HT1080 (cell line): ENCODE measurements around the gene ARRB1. TPM values are rescaled to one million over a fixed set of nuclear protein-coding genes. Genes with fewer than 3 reads are reported as not detected.
A peak's percentile ranks its signal among the peaks of the same experiment; 100 is the strongest.
"Not testable (repeated sequence)": the region's sequence is repeated elsewhere in the genome, so short reads cannot be mapped to it uniquely, and the experiment has no call there.

Source experiments
- DNase-seq: peaks from one replicate; pipeline ENCODE4 v3.0.0-alpha.2; 2015; ENCODE audit warnings: low read depth
- polyA plus RNA-seq, 2 experiments: library from polyadenylated mRNA; depleted of rRNA; stranded (reverse); fragments of >200 nt; gene quantifications; 2 replicates each; pipeline ENCODE4 v1.2.3, GENCODE V29; 2015
- total RNA-seq: library from RNA; depleted of rRNA; stranded (reverse); fragments of >200 nt; shearing (Covaris generic); gene quantifications from 2 replicates; pipeline ENCODE4 v1.2.3, GENCODE V29; 2014; rRNA removed

The ARRB1 gene
- 7.3 and 10.6 TPM in 2 replicates for total RNA-seq
- polyA plus RNA-seq (2015; cell fraction: cytosol; rRNA removed) = 5.2 and 5.5 TPM in 2 replicates
- polyA plus RNA-seq (2015; cell fraction: nucleus; rRNA removed) = 4.0 and 4.8 TPM in 2 replicates

DNA sequence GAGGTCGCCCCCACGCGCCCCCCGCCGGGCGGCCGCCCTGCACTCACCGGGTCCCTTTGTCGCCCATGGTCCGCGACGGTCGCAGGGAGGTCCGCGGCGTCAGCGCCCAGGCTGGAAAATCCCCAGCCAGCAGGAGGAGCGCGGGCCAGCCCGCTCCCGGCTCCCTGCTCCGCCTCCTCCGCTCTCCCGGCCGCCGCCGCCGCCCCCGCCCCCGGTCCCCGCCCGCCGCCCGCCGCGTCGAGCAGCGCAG is at the start of gene ARRB1:
TSS of gene ARRB1 (minus strand) at position 121 of the 250 bp plus-strand sequence. CDS start at position 67, 54 bp downstream.
- DNase-seq = no peak

DNA sequence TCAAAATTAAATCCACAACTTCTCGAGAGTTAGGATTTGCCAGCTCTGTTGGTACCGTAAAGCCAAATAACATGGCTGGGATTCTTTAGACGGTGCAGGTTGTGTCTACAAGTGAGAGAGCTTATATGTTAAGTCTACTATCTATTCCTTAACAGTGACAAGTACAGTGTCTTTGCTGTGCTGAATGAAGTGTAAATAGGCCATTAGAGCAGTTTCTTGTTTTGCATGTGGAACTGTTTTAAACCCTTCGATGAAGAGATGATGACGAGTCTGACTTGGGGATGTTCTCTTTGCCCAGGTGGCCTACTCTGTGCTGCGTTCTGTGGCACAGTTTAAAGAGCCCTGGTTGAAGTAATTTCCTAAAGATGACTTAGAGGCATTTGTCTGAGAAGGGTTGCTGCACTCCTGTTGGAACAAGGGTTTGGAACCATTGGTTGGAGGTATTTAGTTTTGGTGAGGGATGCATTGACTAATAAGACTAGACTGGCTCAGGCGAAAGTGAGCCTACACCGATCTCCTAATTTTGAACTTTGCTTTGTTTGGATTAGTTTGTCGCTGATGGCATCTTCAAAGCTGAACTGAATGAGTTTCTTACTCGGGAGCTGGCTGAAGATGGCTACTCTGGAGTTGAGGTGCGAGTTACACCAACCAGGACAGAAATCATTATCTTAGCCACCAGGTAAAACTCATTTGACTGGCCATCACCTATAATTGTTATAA is 48.8 kb upstream of the ARRB1 start:
- DNase-seq = no peak

DNA sequence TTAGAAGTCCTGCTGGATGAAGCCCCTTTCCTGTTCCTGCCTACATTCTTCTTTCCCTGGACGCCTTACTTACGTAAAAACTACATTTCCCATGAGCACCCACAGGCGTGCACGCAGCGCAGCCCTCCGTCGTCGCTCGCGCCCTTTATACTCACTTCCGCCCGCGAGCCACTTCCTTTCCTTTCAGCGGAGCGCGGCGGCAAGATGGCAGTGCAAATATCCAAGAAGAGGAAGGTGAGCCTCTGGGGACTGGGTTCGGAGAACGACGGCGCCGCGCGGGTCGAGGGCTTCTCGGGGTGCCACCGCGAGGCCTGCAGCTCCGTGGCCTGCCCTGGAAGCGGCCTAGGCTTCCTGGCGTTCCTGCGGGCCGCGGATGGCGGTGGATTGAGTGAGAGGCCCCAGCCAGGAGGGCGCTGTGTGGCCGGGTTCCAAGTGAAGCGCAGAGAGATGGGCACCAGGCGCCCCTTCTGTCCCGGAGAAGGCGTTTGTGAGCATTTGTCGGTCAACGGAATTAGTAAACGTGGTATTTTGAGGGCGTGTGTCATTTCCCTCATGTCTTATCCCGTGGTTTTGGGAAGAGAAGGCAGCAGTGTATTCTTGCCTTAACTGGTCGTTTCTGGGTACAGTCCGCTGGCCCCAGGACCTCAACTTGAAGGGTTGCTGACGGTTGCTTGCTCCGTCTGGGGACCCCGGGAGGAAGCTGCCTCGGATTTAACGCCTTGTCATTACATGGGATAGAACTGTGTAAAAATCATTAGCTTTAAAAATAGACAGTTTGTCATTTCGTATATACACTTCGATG is 48.1 kb upstream of the ARRB1 start, which contains the start of gene RPS3:
TSS of gene RPS3 (plus strand) at position 175 of the 802 bp plus-strand sequence. CDS start at position 205, 30 bp downstream.
- peak; percentile 89 for DNase-seq

DNA sequence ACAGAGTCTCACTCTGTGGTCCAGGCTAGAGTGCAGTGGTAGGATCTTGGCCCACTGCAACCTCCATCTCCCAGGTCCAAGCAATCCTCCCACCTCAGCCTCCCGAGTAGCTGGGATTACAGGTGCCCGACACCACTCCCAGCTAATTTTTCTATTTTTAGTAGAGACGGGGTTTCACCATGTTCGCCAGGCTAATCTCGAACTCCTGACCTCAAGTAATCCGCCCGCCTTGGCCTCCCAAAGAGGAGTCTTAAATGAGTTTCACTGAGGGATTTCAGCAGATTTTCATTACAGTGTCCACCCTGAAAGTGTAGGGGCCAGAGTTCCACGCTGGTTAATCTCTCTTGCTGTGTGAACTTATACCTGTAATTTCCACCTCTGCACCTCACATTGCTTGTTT is 47.4 kb upstream of the ARRB1 start:
- no peak for DNase-seq

DNA sequence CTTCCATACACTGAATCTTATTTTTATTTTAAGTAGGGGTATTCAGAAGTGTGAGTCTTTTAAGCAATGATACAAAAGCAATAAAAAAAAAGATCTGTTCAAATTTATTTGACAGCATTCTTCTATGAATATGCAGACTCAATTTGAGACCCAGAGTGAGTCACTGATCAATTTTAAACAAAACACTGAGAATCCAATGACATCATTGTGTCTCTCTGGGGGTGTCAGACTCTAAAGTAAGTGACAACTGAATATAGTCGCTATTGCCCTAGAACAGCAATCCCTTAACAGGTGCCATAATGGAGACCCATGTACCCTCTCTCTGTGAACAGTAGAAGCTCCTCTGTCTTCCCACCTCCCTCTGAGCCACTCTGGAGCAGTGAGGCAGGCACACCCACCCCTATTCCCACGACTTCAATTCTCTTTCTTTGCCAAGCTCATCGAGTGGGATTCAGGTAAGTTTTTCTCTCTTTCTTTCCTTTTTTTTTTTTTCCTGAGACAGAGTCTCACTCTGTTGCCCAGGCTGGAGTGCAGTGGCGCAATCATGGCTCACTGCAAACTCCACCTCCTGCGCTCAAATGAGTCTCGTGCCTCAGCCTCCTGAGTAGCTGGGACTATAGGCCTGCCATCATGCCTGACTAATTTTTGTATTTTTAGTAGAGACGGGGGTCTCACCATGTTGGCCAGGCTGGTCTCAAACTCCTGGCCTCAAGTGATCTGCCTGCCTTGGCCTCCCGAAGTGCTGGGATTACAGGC is 42.8 kb upstream of the ARRB1 start:
- DNase-seq = no peak

DNA sequence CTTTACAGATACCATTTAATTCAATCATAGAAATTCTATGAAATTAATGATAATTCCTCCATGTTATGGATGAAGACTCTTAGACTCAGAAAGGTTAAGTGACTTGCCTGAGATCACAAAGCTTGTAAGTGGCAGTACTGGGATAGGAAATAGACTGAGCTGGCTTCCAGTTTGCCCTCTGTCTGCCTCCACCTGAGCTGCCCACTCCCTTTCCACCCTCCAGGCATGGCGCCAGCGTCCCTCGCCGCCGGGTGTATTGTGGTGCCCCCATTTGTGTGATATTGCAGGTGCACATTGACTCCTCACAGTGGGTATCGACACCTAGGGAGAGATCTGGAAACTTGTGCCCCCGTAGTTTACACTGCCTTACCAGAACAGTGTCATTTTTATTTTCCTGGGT is 38.5 kb upstream of the ARRB1 start:
- DNase-seq = no peak

DNA sequence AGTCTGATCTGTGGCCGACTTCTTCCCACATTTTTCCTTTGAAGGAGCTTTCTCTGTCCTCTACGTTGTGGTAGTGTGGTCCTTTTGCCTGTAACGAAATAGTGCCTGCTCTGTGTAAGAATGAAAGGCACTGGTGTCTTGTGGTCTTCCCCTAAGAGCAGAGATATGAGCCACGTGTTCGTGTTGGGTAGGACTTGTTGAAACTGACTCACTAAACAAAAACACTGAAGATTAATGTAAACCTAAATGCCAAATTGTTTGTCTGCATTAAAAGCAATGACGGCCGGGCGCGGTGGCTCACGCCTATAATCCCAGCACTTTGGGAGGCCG is 37.8 kb upstream of the ARRB1 start:
- no peak for DNase-seq

DNA sequence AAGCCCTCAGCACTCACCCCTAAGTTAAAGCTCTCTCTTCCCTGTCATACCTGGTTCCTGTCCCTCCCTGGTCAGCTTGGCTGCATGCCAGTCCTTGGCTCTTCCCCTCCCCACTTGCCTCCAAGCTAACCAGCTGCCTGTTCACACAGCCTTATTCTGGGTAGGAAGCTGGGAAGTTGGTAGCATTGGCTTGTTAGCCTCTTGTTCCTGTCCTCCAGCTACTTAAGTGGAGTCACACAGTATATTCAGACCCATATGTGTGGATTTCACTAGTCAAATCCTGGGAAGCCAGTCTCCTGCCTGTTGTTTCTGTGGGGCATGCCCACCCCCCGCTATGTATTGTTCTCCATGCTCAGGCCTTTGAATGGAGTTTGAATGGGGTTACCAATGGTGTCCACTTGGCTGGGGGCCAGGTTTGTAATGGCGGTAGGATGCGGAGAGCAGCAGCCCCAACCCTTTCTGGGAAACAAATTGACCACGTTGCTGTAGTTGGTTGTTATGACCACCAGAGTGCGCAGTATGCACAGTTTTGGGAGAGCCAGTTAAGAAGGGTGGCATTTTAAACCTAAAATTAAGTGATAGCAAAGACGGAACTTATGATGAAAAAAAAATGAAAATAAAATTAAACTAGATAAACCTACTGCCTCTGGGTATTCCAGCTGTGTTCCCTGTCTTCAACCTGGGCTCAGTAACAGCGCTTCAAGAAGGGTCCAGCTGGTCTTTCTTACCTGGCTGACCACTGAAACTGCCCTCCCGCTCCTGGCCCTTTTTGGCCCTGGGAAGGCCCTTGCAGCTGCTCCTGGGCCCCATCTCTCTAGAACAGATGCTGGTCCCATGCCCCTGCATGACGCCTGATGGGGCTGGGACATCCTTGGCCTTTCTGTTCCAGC is 37.2 kb upstream of the ARRB1 start:
- peak; percentile 76 for DNase-seq

DNA sequence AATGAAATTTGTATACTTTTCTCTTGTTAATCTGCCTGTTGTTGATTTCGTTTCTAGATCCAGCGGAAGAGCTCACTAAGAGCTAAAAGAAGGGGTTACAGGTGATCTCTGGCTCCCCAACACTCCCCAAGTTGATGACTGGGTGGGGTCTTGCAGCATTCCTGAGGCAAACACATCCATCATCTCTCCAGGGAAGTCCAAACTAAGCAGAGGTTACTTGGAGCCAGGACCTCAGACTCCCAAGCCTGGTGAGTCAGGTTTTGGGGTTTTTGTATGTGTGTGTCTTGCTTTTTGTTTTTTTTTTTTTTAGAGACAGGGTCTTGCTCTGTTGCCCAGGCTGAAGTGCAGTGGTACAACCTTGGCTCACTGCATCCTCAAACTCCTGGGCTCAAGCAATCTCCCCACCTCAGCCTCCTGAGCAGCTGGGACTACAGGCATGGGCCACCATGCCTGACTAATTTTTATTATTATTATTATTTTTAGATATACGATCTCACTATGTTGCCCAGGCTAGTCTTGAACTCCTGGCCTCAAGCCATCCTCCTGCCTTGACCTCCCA is 36.4 kb upstream of the ARRB1 start:
- no peak for DNase-seq

DNA sequence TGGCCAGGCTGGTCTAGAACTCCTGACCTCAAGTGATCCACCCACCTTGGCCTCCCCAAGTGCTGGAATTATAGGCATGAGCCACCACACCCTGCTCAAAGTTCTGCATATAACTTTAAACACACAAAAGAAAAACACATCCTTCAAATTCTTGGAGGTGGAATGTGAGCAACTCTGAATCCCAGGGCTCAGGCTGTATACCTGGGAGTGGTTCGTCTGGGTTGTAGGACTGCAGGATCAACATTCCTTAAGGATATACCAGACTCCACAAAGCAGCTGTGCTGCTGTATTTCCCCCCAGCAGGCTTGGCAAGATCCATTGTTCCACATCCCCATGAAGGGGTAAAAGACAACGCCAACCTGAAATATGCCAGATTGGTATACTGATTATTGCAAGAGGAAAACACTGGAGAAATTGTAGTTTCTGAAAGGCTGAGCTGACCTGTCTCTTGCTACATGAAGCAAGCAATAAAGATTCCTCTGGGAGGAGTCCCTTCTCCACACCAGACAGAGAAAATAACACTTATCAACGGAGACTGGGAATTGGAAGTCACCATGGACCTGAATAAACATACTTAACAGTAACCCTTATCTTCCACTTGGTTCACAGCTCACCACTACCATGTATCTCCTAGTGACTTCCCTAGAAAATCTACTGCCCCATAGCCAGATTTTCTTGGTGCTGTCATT is 35.6 kb upstream of the ARRB1 start:
- DNase-seq = no peak

DNA sequence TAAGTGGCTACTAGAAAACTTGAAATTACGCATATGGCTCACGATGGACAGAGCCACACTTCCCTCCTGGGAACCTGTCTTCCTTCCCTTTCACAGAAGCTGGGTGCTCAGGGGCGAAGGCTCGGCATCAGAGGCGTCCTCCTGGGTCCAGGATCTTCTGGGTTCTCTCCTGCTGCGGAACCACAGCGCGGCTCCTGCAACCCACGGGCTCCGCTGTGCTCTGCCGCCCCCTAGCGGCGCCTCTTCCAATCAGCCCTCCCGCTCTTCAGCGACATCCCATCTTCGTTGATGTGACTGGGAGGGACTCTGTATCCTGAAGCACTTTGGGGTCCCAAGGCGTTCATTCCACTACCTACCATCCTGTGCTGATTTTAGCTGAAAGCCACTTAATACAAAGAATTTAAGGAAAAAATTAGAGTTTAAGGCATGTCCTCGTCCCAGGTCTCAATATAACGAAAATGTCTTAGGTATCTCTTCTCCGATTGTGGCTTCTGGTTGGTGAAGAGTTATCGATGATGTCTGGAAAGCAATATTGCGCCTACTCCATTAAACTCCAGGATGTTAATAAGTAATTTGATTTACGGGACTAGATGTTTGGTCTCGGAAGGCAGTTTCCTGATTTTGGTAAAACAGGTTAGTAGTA is 33.1 kb upstream of the ARRB1 start:
- DNase-seq = no peak

DNA sequence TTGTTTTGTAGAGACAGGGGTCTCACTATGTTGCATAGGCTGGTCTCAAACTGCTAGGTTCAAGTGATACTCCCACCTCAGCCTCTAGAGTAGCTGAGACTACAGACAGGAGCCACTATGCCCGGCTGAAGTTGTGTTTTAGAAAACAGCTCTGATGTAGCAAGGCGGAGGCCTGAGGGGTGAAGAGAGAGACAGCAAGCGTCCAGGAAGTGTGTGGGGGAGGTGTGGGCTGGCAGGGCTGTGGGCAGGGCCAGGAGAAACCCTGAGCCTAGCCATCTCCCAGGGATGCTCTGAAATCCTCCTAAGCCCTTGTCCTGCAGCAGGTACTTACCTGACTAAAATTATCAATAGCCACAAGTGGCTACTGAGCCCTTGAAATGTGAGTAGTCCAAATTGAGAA is 31.8 kb upstream of the ARRB1 start:
- DNase-seq = no peak

DNA sequence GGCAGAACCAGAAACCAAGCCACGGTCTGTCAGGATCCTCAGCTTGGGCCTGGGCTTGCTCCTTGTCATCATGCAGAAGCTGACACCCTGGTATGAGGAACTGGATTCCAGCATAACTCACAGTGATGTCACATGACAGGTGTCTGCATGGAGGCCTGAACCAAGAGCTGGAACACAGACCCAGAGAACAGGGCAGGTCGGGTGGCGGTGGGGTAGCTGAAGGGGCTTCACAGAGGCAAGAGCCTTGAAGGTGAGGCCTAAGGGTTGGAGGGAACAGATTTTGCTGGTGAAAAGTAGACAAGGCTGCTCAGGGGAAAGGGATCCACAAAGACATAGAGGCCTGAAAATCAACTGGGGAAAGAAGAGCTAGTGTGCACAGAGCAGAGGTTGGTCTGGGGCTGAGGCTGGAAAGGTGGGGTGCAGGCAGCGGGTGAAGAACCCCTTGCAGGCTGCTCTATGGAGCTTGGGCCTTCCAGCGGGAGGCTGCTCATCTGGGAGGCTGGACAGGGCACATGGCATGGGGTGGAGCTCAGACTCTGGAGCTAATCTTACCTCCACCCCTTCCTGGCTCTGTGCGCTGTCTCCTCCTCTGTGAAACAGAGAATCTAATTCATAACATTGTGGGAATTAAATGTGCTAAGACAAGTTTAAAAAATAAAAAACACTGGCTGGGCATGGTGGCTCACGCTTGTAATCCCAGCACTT is 29.4 kb upstream of the ARRB1 start:
- no peak for DNase-seq

DNA sequence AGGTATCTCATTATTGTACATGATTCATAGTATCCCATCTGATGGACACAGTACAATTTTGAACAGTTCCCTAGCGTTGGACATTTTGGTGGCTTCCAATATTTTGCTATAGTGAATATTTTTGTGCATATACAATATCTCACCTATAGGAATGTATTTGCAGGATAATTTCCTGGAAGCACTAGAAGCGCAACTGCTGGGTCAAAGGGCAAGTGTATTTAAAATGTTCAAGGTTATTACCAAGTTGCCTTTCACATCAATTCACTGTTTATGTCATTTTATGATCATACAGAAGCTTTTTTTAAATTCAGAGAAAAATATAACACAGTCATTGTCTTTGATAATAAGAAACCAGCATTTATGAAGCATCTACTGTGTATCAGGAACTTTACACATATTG is 28.8 kb upstream of the ARRB1 start:
- no peak for DNase-seq

DNA sequence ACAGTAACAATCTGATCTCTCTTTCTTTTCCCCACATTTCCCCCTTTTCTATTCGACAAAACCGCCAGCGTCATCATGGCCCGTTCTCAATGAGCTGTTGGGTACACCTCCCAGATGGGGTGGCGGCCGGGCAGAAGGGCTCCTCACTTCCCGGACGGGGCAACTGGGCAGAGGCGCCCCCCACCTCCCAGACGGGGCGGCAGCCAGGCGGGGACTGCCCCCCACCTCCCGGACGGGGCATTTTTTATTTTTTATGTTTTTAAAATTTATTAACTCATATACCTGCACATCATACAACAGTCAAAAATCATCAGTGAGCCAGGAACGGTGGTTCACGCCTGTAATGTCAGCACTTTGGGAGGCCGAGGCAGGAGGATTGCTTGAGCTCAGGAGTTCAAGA is 27.3 kb upstream of the ARRB1 start:
- DNase-seq = not testable (repeated sequence)

DNA sequence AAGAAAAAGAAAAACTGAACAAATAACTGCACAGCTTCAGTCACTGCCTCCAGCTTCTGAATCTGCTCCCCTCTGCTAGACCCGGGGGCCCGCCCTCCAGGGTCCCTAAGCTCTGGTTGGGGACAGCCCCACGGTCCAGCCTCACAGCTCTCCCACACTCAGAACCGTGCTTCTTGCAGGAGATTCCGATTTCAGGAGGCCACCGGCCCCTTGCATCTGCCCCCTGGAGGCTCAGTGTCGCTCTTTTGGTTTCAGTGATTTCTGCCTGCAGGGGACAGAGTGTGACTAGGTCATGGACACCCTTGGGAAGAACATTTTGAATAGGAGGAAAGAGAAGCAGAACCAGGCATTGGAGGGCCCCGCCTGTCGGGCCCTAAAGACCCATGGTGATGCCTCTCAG is 24.7 kb upstream of the ARRB1 start:
- no peak for DNase-seq

DNA sequence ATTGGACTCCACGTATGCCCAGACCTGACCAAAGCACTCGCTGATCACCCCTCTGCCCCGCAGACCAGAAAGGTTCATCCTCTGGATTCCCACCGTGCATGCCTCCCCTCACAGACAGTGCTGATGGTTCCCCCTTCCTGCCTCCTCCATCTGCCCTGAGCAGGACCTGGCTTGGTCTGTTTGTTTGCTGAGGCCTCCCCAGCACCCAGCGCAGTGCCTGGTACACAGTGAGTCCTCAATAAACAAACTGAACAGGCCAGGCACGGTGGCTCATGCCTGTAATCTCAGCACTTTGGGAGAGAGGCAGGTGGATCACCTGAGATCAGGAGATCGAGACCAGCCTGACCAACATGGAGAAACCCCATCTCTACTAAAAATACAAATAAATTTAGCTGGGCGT is 24.2 kb upstream of the ARRB1 start:
- DNase-seq = no peak

DNA sequence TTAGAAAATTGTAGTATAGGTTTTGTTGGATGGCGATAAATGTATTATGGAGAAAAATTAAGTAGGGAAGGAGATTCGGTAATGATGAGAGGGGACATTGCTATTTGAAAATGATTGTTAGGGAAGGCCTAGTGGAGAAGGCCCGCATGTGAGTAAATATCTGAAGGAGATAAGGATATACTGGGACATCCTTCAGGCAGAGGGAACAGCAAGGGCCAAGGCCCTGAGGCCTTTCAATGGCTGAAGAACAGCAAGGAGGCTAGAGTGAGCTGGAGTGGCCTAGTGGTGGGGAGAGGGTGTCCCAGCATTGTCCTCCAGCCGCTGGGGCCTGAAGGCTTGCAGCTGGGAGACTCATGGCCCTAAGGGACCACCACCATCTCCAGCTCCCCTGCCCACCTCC is 23.2 kb upstream of the ARRB1 start:
- DNase-seq = no peak

DNA sequence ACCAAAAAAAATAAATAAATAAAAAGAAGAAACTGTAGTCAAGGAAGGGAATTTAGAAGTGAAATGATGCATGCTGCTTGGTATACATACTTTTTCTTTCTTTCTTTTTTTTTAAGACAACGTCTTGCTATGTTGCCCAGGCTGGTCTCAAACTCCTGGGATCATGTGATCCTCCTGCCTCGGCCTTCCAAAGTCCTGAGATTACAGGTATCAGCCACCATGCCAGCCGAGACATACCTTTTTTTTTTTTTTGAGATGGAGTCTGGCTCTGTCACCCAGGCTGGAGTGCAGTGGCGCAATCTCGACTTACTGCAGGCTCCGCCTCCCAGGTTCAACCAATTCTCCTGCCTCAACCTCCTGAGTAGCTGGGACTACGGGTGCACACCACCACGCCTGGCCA is 21.7 kb upstream of the ARRB1 start:
- DNase-seq = no peak
